Small intestine (tissue), 7 donors: ENCODE data around the gene NSMCE1. TPM values are rescaled to one million over a fixed set of nuclear protein-coding genes. Genes with fewer than 3 reads are reported as not detected.
A peak's percentile ranks its signal among the peaks of the same experiment; 100 is the strongest.

Experiments
- DNase-seq, 2 donors: peaks; one replicate each; pipeline versions ENCODE4 v3.0.0 to v3.0.0-alpha.2; 2013
- FAIRE-seq: peaks from 2 replicates; lab custom pipeline; 2012; peaks lifted over from hg19 to GRCh38; lab: Jason Lieb, UNC
- H3K27ac ChIP-seq, 3 donors: one replicate each; pipeline ENCODE4 v1.5.1; 2013; ENCODE audit warnings: low read length in 2 of 3, mild to moderate bottlenecking in 2 of 3, control low read depth in 1 of 3, inconsistent platforms in 1 of 3, low read depth in 1 of 3, moderate library complexity in 1 of 3
- H3K27me3 ChIP-seq, 3 donors: one replicate each; pipeline ENCODE4 v1.6.1; 2013; ENCODE audit warnings: low read length in 3 of 3, inconsistent platforms in 1 of 3; ENCODE audit not compliant: control insufficient read depth in 3 of 3, insufficient read depth in 3 of 3
- H3K36me3 ChIP-seq, 3 donors: one replicate each; pipeline ENCODE4 v1.6.1; 2013; ENCODE audit warnings: low read length in 3 of 3, inconsistent platforms in 1 of 3, low read depth in 1 of 3, mild to moderate bottlenecking in 1 of 3, moderate library complexity in 1 of 3; ENCODE audit not compliant: control insufficient read depth in 3 of 3, insufficient read depth in 2 of 3
- H3K4me1 ChIP-seq, 3 donors: one replicate each; pipeline ENCODE4 v1.6.1; 2013; ENCODE audit warnings: low read length in 2 of 3, inconsistent platforms in 1 of 3, low read depth in 1 of 3, mild to moderate bottlenecking in 1 of 3, moderate library complexity in 1 of 3; ENCODE audit not compliant: control insufficient read depth in 3 of 3, insufficient read depth in 2 of 3
- H3K4me3 ChIP-seq, 3 donors: one replicate each; pipeline ENCODE4 v1.5.1; 2013; ENCODE audit warnings: low read length in 3 of 3, control low read depth in 1 of 3, inconsistent platforms in 1 of 3, low read depth in 1 of 3, mild to moderate bottlenecking in 1 of 3, moderate library complexity in 1 of 3
- H3K9me3 ChIP-seq, 2 donors: one replicate each; pipeline ENCODE4 v1.6.1; 2013; ENCODE audit warnings: low read depth in 1 of 2, low read length in 1 of 2; ENCODE audit not compliant: control insufficient read depth in 2 of 2, insufficient read depth in 1 of 2
- WGBS, 3 donors: extraction: QIAGEN DNeasy Blood & Tissue Kit; methylation state at CpG; one replicate each; pipeline ENCODE4 v1.1.7; 2013; 5-methylcytosine and 5-hydroxymethylcytosine counted together
- polyA plus RNA-seq, 4 donors: library from polyadenylated mRNA; stranded (reverse) in 3 of 4; unstranded in 1 of 4; fragments of 200-250 nt in 3 of 4; fragments of 120-200 nt in 1 of 4; gene quantifications; one replicate each; pipeline versions ENCODE4 v1.2.1 to v1.2.3, GENCODE V29; 2013
- donor health status: healthy with polysubstance abuse.
- donor health status: control.
- donor health status: control.
- donor health status: Bipolar disorder and iron deficiency.
- donor health status: healthy.

NSMCE1 gene
- polyA plus RNA-seq, 4 donors = 37.8 to 66.1 (median 52.3) TPM

GRCh38 chr16:27198451-27199234 lies 69.9 kb downstream of the NSMCE1 start:
- 92 to 95% (median 94%) methylated on average over 12 of the region's 12 CpGs for WGBS, 3 donors
- no peak overlapping the region for H3K4me3 ChIP-seq
- no peaks in the 10 kb centered on the region for H3K9me3 ChIP-seq
- no peak for DNase-seq
- no peaks in the 10 kb centered on the region for H3K27me3 ChIP-seq
- peaks cover 3 to 8% (median 5%) of the 10 kb centered on the region in 3 donors for H3K4me1 ChIP-seq
- H3K36me3 ChIP-seq = no peaks in the 10 kb centered on the region
- no peak for FAIRE-seq
- peak overlapping the region in 1 of 3 donors; percentile 3 for H3K27ac ChIP-seq

GRCh38 chr16:27197004-27197403 lies 71.6 kb downstream of the NSMCE1 start:
- DNase-seq = no peak
- Histone ChIP-seq H3K4me3 (no peak overlapping the region), H3K9me3 (no peaks in the 10 kb centered on the region), H3K36me3 (no peaks in the 10 kb centered on the region), H3K4me1 (peaks cover 0 to 8% (median 5%) of the 10 kb centered on the region in 3 donors), H3K27me3 (no peaks in the 10 kb centered on the region), H3K27ac (no peak overlapping the region)
- FAIRE-seq = no peak
- 67 to 76% (median 69%) methylated on average over 4 of the region's 4 CpGs for WGBS, 3 donors

GRCh38 chr16:27195941-27196595 lies 72.5 kb downstream of the NSMCE1 start:
- Histone ChIP-seq H3K27ac (no peak overlapping the region), H3K36me3 (no peaks in the 10 kb centered on the region), H3K4me1 (peaks cover 0 to 8% (median 5%) of the 10 kb centered on the region in 3 donors), H3K27me3 (no peaks in the 10 kb centered on the region), H3K9me3 (no peaks in the 10 kb centered on the region), H3K4me3 (no peak overlapping the region)
- FAIRE-seq = no peak
- peak; percentile 46 to 77 for DNase-seq
- 36 to 60% (median 41%) methylated on average over 9 of the region's 9 CpGs for WGBS, 3 donors

GRCh38 chr16:27195076-27195741 lies 73.4 kb downstream of the NSMCE1 start:
- DNase-seq = no peak
- FAIRE-seq = no peak
- Histone ChIP-seq H3K27ac (no peak overlapping the region), H3K36me3 (no peaks in the 10 kb centered on the region), H3K4me3 (no peak overlapping the region), H3K4me1 (peaks cover 0 to 8% (median 5%) of the 10 kb centered on the region in 3 donors), H3K27me3 (no peaks in the 10 kb centered on the region), H3K9me3 (no peaks in the 10 kb centered on the region)
- WGBS, 3 donors = 84 to 95% (median 91%) methylated on average over 6 of the region's 6 CpGs

- no peak overlapping the region for H3K4me3 ChIP-seq
- peaks cover 0 to 8% (median 3%) of the 10 kb centered on the region in 3 donors for H3K4me1 ChIP-seq
- no peak for DNase-seq
- FAIRE-seq = no peak
- H3K36me3 ChIP-seq = no peaks in the 10 kb centered on the region
- 68 to 78% (median 73%) methylated on average over 6 of the region's 6 CpGs for WGBS, 3 donors
- no peaks in the 10 kb centered on the region for H3K27me3 ChIP-seq
- no peaks in the 10 kb centered on the region for H3K9me3 ChIP-seq
- H3K27ac ChIP-seq = no peak overlapping the region
Observed at GRCh38 chr16:27193300-27193990, 75.1 kb downstream of the NSMCE1 start.

- Histone ChIP-seq H3K27ac (no peak overlapping the region), H3K4me1 (peaks cover 0 to 8% (median 3%) of the 10 kb centered on the region in 3 donors), H3K27me3 (no peaks in the 10 kb centered on the region), H3K36me3 (no peaks in the 10 kb centered on the region), H3K9me3 (no peaks in the 10 kb centered on the region), H3K4me3 (no peak overlapping the region)
- no peak for DNase-seq
- 74 to 77% (median 75%) methylated on average over 7 of the region's 7 CpGs for WGBS, 3 donors
- no peak for FAIRE-seq
Observed at GRCh38 chr16:27191352-27191924, 77.1 kb downstream of the NSMCE1 start.

GRCh38 chr16:27190316-27190871 lies 78.2 kb downstream of the NSMCE1 start:
- Histone ChIP-seq H3K4me1 (no peaks in the 10 kb centered on the region), H3K27ac (no peak overlapping the region), H3K9me3 (no peaks in the 10 kb centered on the region), H3K36me3 (no peaks in the 10 kb centered on the region), H3K4me3 (no peak overlapping the region), H3K27me3 (no peaks in the 10 kb centered on the region)
- no peak for DNase-seq
- FAIRE-seq = no peak
- 94 to 98% (median 96%) methylated on average over 12 of the region's 12 CpGs for WGBS, 3 donors
